Measurements from ENCODE around the gene PCDHA4.
"Not testable (repeated sequence)": the region's sequence is repeated elsewhere in the genome, so short reads cannot be mapped to it uniquely, and the experiment has no call there.

The PCDHA4 gene

DNA sequence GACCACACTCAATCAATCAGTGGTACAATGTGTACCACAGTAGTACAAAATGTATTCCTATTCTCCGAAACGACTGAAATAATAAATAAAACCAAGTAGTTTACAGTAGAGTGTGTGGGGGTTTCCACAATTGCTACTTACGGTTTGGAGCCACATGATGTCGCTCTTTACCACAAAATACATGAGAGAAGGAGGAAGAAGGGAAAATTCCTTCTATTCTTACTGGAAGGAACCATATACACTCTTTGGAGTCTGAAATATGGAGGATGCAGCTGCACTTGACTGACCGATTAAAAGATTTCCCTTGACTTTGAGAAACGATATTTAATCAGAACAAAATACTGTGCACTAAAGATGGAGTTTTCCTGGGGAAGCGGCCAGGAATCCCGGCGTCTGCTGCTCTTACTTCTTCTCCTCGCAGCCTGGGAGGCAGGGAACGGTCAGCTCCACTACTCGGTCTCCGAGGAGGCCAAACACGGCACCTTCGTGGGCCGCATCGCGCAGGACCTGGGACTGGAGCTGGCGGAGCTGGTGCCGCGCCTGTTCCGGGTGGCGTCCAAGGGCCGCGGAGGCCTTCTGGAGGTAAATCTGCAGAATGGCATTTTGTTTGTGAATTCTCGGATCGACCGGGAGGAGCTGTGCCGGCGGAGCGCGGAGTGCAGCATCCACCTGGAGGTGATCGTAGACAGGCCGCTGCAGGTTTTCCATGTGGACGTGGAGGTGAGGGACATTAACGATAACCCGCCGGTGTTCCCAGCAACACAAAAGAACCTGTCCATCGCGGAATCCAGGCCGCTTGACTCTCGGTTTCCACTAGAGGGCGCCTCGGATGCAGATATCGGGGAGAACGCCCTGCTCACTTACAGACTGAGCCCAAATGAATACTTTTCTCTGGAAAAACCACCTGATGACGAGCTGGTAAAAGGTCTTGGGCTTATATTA, at the start of gene PCDHA4:
PCDHA4 (plus strand) TSS at position 235 of the 942 bp plus-strand sequence.
- TF ChIP-seq, protein P1, sequence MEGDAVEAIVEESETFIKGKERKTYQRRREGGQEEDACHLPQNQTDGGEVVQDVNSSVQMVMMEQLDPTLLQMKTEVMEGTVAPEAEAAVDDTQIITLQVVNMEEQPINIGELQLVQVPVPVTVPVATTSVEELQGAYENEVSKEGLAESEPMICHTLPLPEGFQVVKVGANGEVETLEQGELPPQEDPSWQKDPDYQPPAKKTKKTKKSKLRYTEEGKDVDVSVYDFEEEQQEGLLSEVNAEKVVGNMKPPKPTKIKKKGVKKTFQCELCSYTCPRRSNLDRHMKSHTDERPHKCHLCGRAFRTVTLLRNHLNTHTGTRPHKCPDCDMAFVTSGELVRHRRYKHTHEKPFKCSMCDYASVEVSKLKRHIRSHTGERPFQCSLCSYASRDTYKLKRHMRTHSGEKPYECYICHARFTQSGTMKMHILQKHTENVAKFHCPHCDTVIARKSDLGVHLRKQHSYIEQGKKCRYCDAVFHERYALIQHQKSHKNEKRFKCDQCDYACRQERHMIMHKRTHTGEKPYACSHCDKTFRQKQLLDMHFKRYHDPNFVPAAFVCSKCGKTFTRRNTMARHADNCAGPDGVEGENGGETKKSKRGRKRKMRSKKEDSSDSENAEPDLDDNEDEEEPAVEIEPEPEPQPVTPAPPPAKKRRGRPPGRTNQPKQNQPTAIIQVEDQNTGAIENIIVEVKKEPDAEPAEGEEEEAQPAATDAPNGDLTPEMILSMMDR (IDR thresholded peaks at IDR 0.05) = peak; percentile 49
- Mint-ChIP-seq H3K9me3 (peaks cover 87% of the 10 kb centered on the region), H3K27me3 (ENCODE audit: low read depth, poor library complexity) (no peaks in the 10 kb centered on the region), H3K4me3 (peak within 1 kb of the TSS; percentile 93), H3K36me3 (ENCODE audit: low read depth) (peaks cover 78% of the 10 kb centered on the region), H3K4me1 (no peaks in the 10 kb centered on the region), H3K27ac (no peak within 1 kb of the TSS)
- peak; percentile 73 for DNase-seq

DNA sequence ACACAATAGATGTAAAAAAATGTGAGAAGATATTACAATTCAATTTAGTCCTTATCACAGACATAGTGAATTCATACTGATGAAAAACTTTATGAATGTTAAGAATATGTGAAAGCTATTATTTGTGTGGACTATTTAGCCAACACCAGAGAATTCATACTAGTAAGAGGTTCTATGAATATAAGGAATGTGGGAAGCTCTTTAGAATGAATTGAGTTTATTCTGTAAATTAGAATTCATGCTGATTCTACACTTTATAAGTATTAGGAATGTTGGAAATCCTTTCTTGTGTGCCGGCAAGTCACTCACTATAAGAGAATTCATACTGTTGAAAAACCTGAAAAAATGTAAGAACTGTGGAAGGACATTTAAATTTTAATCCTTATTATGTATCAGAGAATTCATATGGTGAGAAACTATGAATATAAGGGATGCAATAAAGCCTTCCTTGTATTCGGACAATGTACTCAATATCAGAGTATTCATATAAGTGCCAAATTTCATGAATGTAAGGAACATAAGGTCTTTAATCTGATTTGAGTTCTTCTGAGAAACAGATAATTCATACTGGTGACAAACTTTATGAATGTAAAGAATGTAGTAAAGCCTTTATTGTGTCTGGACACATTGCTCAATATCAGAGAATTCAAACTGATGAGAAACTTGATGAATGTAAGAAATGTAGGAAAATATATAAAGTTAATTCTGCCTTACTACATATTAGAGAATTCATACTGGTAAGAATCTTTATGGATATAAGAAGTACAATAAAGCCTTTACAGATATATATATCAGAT, 42.5 kb upstream of the PCDHA4 start:
- no peak overlapping the region for H3K27ac Mint-ChIP-seq
- H3K4me1 Mint-ChIP-seq = no peaks in the 10 kb centered on the region
- TF ChIP-seq, protein P1 (IDR thresholded peaks at IDR 0.05) = no peak
- H3K4me3 Mint-ChIP-seq = no peak overlapping the region
- peaks cover 3% of the 10 kb centered on the region for H3K27me3 Mint-ChIP-seq (ENCODE audit: low read depth, poor library complexity)
- peaks cover 10% of the 10 kb centered on the region for H3K36me3 Mint-ChIP-seq (ENCODE audit: low read depth)
- no peak for DNase-seq
- peaks cover 90% of the 10 kb centered on the region for H3K9me3 Mint-ChIP-seq

DNA sequence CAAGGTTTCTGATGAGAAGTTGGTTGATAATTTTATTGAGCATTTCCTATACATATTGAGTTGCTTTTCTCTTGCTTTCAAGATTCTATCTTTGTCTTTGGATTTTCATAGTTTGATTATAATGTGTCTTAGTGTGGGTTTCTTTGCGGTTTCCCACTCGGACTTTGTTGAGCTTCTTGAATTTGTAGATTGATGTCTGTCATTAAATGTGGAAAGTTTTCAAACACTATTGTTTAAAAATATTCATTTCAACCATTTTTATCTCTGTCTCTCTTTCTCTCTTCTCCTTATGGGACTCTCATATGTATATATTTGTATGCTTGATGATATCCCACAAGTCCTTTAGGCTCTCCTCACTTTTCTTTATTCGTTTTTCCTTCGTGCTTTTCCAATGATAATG, 39.4 kb upstream of the PCDHA4 start:
- Mint-ChIP-seq H3K4me1 (no peaks in the 10 kb centered on the region), H3K27me3 (ENCODE audit: low read depth, poor library complexity) (peaks cover 6% of the 10 kb centered on the region), H3K27ac (no peak overlapping the region), H3K36me3 (ENCODE audit: low read depth) (peaks cover 10% of the 10 kb centered on the region), H3K9me3 (peaks cover 96% of the 10 kb centered on the region), H3K4me3 (no peak overlapping the region)
- TF ChIP-seq, protein P1 (IDR thresholded peaks at IDR 0.05) = no peak
- DNase-seq = no peak

DNA sequence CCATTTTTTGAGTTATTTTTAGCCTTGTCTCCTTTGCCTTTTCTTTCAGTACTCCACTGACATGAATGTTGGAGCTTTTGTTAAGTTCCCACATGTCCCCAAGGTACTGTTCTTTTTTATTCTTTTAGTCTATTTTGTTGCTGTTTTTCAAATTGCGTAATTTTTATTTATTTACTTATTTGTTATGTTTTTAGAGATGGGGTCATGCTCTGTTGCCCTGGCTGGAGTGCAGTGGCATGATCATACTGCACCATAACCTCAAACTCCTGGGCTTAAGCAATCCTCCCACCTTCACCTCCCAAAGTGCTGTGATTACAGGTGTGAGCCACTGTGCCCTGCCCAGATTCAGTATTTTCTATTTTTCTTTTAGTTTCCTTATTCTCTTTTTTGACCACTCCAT, 26.4 kb upstream of the PCDHA4 start:
- DNase-seq = no peak
- no peak overlapping the region for H3K27ac Mint-ChIP-seq
- H3K4me3 Mint-ChIP-seq = no peak overlapping the region
- H3K27me3 Mint-ChIP-seq (ENCODE audit: low read depth, poor library complexity) = no peaks in the 10 kb centered on the region
- H3K36me3 Mint-ChIP-seq (ENCODE audit: low read depth) = peaks cover 4% of the 10 kb centered on the region
- TF ChIP-seq, protein P1 (IDR thresholded peaks at IDR 0.05) = no peak
- H3K4me1 Mint-ChIP-seq = no peaks in the 10 kb centered on the region
- H3K9me3 Mint-ChIP-seq = peaks cover 92% of the 10 kb centered on the region

DNA sequence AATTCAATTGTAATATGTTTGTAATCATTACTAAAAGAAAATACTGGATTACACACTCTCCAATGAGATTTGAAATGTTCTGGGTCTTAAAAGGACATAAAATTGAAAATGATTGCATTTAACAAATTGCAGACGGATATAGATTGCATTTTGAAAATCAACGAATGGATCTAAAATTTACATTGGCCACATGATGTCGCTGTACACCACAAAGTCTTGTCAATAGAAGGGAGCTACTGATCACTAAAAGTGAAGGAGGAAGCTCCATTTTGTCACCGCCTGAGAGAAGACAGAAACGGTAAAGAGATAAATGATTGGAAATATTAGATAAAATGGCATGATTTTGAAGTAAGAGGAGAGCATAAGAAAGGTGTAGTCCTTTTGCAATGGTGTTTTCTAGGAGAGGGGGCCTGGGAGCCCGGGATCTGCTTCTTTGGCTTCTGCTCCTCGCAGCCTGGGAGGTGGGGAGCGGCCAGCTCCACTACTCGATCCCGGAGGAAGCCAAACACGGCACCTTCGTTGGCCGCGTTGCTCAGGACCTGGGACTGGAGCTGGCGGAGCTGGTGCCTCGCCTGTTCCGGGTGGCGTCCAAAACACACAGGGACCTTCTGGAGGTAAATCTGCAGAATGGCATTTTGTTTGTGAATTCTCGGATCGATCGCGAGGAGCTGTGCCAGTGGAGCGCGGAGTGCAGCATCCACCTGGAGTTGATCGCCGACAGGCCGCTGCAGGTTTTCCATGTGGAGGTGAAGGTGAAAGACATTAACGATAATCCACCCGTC, 20.8 kb upstream of the PCDHA4 start, which contains the start of gene PCDHA1:
PCDHA1 (plus strand) TSS at position 236 of the 782 bp plus-strand sequence.
- Mint-ChIP-seq H3K27me3 (ENCODE audit: low read depth, poor library complexity) (no peaks in the 10 kb centered on the region), H3K4me3 (no peak within 1 kb of the TSS), H3K9me3 (peaks cover 84% of the 10 kb centered on the region), H3K4me1 (no peaks in the 10 kb centered on the region), H3K36me3 (ENCODE audit: low read depth) (peaks cover 15% of the 10 kb centered on the region), H3K27ac (no peak within 1 kb of the TSS)
- no peak for DNase-seq
- TF ChIP-seq, protein P1 (IDR thresholded peaks at IDR 0.05) = no peak

DNA sequence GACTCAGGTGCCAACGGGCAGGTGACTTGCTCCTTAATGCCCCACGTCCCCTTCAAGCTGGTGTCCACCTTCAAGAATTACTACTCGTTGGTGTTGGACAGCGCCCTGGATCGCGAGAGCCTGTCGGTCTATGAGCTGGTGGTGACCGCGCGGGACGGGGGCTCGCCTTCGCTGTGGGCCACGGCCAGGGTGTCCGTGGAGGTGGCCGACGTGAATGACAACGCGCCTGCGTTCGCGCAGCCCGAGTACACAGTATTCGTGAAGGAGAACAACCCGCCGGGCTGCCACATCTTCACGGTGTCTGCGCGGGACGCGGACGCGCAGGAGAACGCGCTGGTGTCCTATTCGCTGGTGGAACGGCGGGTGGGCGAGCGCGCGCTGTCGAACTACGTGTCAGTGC, 19.4 kb upstream of the PCDHA4 start:
- not testable (repeated sequence) for DNase-seq; H3K27me3 Mint-ChIP-seq (ENCODE audit: low read depth, poor library complexity); H3K27ac Mint-ChIP-seq; H3K4me3 Mint-ChIP-seq; H3K4me1 Mint-ChIP-seq
- H3K9me3 Mint-ChIP-seq = peaks cover 84% of the 10 kb centered on the region
- peaks cover 15% of the 10 kb centered on the region for H3K36me3 Mint-ChIP-seq (ENCODE audit: low read depth)

DNA sequence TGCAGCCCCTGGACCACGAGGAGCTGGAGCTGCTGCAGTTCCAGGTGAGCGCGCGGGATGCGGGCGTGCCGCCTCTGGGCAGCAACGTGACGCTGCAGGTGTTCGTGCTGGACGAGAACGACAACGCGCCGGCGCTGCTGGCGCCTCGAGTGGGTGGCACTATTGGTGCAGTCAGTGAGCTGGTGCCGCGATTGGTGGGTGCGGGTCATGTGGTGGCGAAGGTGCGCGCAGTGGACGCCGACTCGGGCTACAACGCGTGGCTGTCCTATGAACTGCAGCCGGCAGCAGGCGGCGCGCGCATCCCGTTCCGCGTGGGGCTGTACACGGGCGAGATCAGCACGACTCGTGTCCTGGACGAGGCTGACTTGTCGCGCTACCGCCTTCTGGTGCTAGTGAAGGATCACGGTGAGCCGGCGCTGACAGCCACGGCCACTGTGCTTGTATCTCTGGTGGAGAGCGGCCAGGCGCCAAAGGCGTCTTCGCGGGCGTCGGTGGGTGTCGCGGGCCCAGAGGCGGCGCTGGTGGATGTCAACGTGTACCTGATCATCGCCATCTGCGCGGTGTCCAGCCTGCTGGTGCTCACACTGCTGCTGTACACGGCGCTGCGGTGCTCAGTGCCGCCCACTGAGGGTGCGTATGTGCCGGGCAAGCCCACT, 18.9 kb upstream of the PCDHA4 start:
- Mint-ChIP-seq H3K36me3 (ENCODE audit: low read depth) (peaks cover 17% of the 10 kb centered on the region), H3K9me3 (peaks cover 82% of the 10 kb centered on the region)
- H3K27me3 Mint-ChIP-seq (ENCODE audit: low read depth, poor library complexity); H3K4me1 Mint-ChIP-seq; H3K4me3 Mint-ChIP-seq; H3K27ac Mint-ChIP-seq; DNase-seq: not testable (repeated sequence)
